Neuronal stem cell (in vitro differentiated cells): Measurements from ENCODE around the gene GGA3. TPM values are rescaled to one million over a fixed set of nuclear protein-coding genes. Genes with fewer than 3 reads are reported as not detected.
A peak's percentile ranks its signal among the peaks of the same experiment; 100 is the strongest.

Experiments
- DNase-seq: peaks from one replicate; pipeline ENCODE4 v3.0.0-alpha.2; 2013; ENCODE audit warnings: low spot score
- H2AFZ ChIP-seq: one replicate; pipeline ENCODE4 v1.6.1; 2013; ENCODE audit warnings: mild to moderate bottlenecking, low read length, inconsistent platforms
- H2AK5ac ChIP-seq: 2 replicates; pipeline ENCODE4 v1.6.1; 2013; ENCODE audit warnings: low read depth, mild to moderate bottlenecking, inconsistent platforms, low read length, moderate library complexity, mixed read lengths
- H2BK120ac ChIP-seq: 2 replicates; pipeline ENCODE4 v1.6.1; 2013; ENCODE audit warnings: low read depth, mild to moderate bottlenecking, inconsistent platforms, low read length, moderate library complexity, mixed read lengths
- H2BK12ac ChIP-seq: one replicate; pipeline ENCODE4 v1.6.1; 2013; ENCODE audit warnings: low read length, inconsistent platforms
- H2BK15ac ChIP-seq: 2 replicates; pipeline ENCODE4 v1.6.1; 2013; ENCODE audit warnings: mild to moderate bottlenecking, low read length, inconsistent platforms, mixed read lengths
- H2BK5ac ChIP-seq: one replicate; pipeline ENCODE4 v1.6.1; 2013; ENCODE audit warnings: inconsistent platforms, mild to moderate bottlenecking, low read length, moderate library complexity
- H3K14ac ChIP-seq: one replicate; pipeline ENCODE4 v1.6.1; 2013; ENCODE audit warnings: low read length, inconsistent platforms
- H3K18ac ChIP-seq: 2 replicates; pipeline ENCODE4 v1.6.1; 2013; ENCODE audit warnings: low read length, inconsistent platforms
- H3K23ac ChIP-seq: 2 replicates; pipeline ENCODE4 v1.6.1; 2013; ENCODE audit warnings: low read depth, mild to moderate bottlenecking, mixed read lengths, low read length, inconsistent platforms; ENCODE audit not compliant: poor library complexity
- H3K27ac ChIP-seq: replicated peaks from 3 replicates; pipeline ENCODE4 v1.5.1; 2013; ENCODE audit warnings: low read length, inconsistent platforms
- H3K27me3 ChIP-seq, 3 experiments: 2 replicates each; pipeline ENCODE4 v1.6.1; 2013; ENCODE audit warnings: low read length in 3 of 3, mild to moderate bottlenecking in 2 of 3, inconsistent platforms in 1 of 3, low read depth in 1 of 3, mixed read lengths in 1 of 3, moderate library complexity in 1 of 3; ENCODE audit not compliant: control insufficient read depth in 3 of 3, insufficient read depth in 3 of 3
- H3K36me3 ChIP-seq, 2 donors: replicated peaks in 1 of 2; 2 replicates each; pipeline ENCODE4 v1.6.1; 2013; ENCODE audit warnings: low read length in 2 of 2; ENCODE audit not compliant: control insufficient read depth in 2 of 2, insufficient read depth in 2 of 2
- H3K4ac ChIP-seq: 2 replicates; pipeline ENCODE4 v1.6.1; 2013; ENCODE audit warnings: inconsistent platforms, mild to moderate bottlenecking, low read length, moderate library complexity
- H3K4me1 ChIP-seq, 2 donors: 1 replicate in 1 of 2; 2 replicates in 1 of 2; pipeline ENCODE4 v1.6.1; 2013; ENCODE audit warnings: low read length in 2 of 2, low read depth in 1 of 2; ENCODE audit not compliant: control insufficient read depth in 2 of 2, insufficient read depth in 1 of 2
- H3K4me2 ChIP-seq: one replicate; pipeline ENCODE4 v1.6.1; 2013; ENCODE audit warnings: mild to moderate bottlenecking, low read length, inconsistent platforms; ENCODE audit not compliant: insufficient read depth, poor library complexity, severe bottlenecking
- H3K4me3 ChIP-seq, 2 donors: 2 replicates each; pipeline ENCODE4 v1.5.1; 2013; ENCODE audit warnings: low read length in 2 of 2, mild to moderate bottlenecking in 2 of 2, inconsistent platforms in 1 of 2, moderate library complexity in 1 of 2
- H3K79me1 ChIP-seq: one replicate; pipeline ENCODE4 v1.6.1; 2013; ENCODE audit warnings: low read depth, mild to moderate bottlenecking, inconsistent platforms, low read length, moderate library complexity
- H3K9ac ChIP-seq: one replicate; pipeline ENCODE4 v1.6.1; 2013; ENCODE audit warnings: mild to moderate bottlenecking, low read depth, low read length, inconsistent platforms; ENCODE audit not compliant: poor library complexity
- H3K9me3 ChIP-seq, 2 donors: replicated peaks in 1 of 2; 2 replicates each; pipeline versions ENCODE3 to v1.6.1; 2013; ENCODE audit warnings: low read length in 2 of 2, mild to moderate bottlenecking in 2 of 2, inconsistent platforms in 1 of 2, low read depth in 1 of 2, mixed read lengths in 1 of 2, moderate library complexity in 1 of 2; ENCODE audit not compliant: control insufficient read depth in 2 of 2, insufficient read depth in 1 of 2
- H4K8ac ChIP-seq: one replicate; pipeline ENCODE4 v1.6.1; 2013; ENCODE audit warnings: low read depth, mild to moderate bottlenecking, inconsistent platforms, low read length, moderate library complexity
- H4K91ac ChIP-seq: one replicate; pipeline ENCODE4 v1.6.1; 2013; ENCODE audit warnings: low read length, low read depth, mild to moderate bottlenecking, inconsistent platforms; ENCODE audit not compliant: poor library complexity
- WGBS, 2 donors: extraction: QIAGEN DNeasy Blood & Tissue Kit; methylation state at CpG; one replicate each; pipeline ENCODE4 v1.1.7; 2013; ENCODE audit warnings: missing lambda C conversion rate in 2 of 2, mixed read lengths in 1 of 2; ENCODE audit not compliant: insufficient read length in 2 of 2, insufficient replicate concordance in 1 of 2; ENCODE audit errors: extremely low coverage in 2 of 2; 5-methylcytosine and 5-hydroxymethylcytosine counted together
- polyA plus RNA-seq, 2 experiments: library from polyadenylated mRNA; stranded (reverse); fragments of 200-250 nt; gene quantifications; one replicate each; pipeline ENCODE4 v1.2.3, GENCODE V29; 2013

GGA3 gene
- polyA plus RNA-seq (2013, experiment 1 of 2) = 32.9 TPM
- polyA plus RNA-seq (2013, experiment 2 of 2) = 31.7 TPM

DNA sequence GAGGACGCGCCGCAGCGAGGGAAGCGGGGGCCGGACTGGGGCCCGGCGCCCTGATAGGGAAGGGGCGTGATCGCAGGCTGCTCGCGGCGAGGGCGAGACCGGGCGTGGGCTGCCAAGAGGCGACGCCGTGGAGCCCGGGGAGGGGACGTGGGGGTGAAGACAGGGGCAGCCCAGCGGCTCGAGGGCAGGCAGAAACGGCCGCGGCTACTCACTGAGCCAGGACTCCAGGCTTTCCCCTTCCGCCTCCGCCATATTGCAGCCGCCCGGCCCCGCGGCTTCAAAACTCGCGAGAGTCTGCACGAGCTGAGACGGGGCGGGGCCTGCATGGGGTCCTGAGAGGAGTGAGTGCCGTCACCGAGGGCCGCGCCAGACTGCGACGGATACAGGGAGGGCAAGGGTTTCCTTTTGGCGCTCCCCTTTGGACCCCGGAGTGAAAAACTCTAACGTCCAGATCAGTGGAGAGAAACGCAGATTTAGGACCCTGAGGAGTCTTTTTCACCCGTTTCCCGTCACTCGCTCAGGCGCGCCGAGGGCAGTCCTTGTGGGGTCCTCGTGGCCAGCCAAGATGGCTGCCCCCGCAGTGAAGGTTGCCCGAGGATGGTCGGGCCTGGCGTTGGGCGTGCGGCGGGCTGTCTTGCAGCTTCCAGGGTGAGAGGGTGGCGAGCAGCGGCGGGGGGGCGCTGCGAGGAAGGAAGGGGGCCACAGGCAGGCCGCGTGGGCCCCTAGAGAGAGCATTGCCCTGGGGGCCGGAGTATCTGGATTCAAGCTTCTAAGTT, at the start of gene GGA3, which contains the start of gene MRPS7:
Gene GGA3 (minus strand): TSS at position 271 of the 776 bp plus-strand sequence. CDS start 19 bp downstream, at position 252.
Gene MRPS7 (plus strand): TSS at position 544 of the 776 bp plus-strand sequence. CDS start 22 bp downstream, at position 566.
- peak within 1 kb of the TSS; percentile 66 for H3K27ac ChIP-seq
- peak within 1 kb of the TSS; percentile 97 for H4K8ac ChIP-seq
- peak within 1 kb of the TSS; percentile 97 for H3K18ac ChIP-seq
- H3K9ac ChIP-seq = peak within 1 kb of the TSS; percentile 100
- peak within 1 kb of the TSS; percentile 85 for H3K4ac ChIP-seq
- peak within 1 kb of the TSS; percentile 64 for H2AK5ac ChIP-seq
- peak within 1 kb of the TSS; percentile 40 for H2BK15ac ChIP-seq
- no peak within 1 kb of the TSS for H2BK12ac ChIP-seq
- DNase-seq = peak; percentile 96
- peak within 1 kb of the TSS; percentile 95 for H2BK5ac ChIP-seq
- peak within 1 kb of the TSS; percentile 63 for H3K14ac ChIP-seq
- peaks cover 7 to 12% of the 10 kb centered on the region in 2 donors for H3K4me1 ChIP-seq
- WGBS, 2 donors = no CpG with 5 or more reads among the region's 69 CpGs
- no peak within 1 kb of the TSS for H4K91ac ChIP-seq
- H3K36me3 ChIP-seq = peaks cover 21 to 40% of the 10 kb centered on the region in 2 donors
- peak within 1 kb of the TSS; percentile 96 for H3K4me2 ChIP-seq
- peak within 1 kb of the TSS; percentile 68 for H2BK120ac ChIP-seq
- no peaks in the 10 kb centered on the region for H3K9me3 ChIP-seq
- H3K23ac ChIP-seq = peak within 1 kb of the TSS; percentile 98
- no peaks in the 10 kb centered on the region for H3K27me3 ChIP-seq
- peak within 1 kb of the TSS; percentile 95 to 97 for H3K4me3 ChIP-seq
- peak within 1 kb of the TSS; percentile 94 for H2AFZ ChIP-seq
- H3K79me1 ChIP-seq = peaks cover 18% of the 10 kb centered on the region

DNA sequence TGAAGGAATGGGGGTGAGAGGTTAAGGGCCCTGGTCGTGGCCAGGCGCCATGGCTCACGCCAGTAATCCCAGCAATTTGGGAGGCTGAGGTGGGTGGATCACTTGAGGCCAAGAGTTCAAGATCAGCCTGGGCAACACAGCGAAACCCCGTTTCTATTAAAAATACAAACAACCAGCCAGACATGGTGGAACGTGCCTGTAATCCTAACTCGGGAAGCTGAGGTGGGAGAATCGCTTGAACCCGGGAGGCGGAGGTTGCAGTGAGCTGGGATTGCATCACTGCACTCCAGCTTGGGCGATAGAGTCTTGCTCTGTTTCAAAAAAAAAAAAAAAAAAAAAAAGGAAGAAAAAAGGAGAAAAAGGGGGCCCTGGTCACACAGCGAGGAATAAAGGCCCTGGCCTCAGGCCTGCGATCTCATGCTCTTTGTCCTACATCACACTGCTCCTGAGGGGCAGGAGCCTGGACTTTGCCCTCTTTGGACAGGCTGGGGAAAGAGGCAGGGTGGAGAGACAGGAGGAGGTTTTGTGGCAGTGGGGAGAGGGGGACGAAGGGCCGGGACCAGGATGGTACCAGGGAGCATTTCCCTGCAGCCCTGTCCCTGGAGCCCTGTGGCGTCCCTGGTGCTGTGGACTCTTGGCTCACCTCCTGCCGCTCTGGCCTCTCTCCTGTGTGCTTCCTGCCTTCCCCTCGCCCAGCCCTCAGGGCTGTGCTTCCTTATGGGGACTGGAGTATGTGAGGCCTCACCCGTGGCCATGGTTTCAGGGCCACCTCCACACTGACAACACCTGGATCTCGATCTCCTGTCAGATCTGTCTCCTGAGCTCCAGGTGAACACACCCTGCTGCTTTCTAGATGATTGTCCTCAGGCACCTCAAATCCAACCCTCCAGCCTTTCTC, 47.6 kb upstream of the GGA3 start:
- H3K4me1 ChIP-seq = no peaks in the 10 kb centered on the region
- no peak overlapping the region for H2BK12ac ChIP-seq
- no CpG with 5 or more reads among the region's 20 CpGs for WGBS, 2 donors
- no peak overlapping the region for H4K91ac ChIP-seq
- H3K27ac ChIP-seq = no peak overlapping the region
- H3K4me2 ChIP-seq = no peak overlapping the region
- H3K9ac ChIP-seq = no peak overlapping the region
- no peaks in the 10 kb centered on the region for H3K9me3 ChIP-seq
- H3K23ac ChIP-seq = peak overlapping the region; percentile 89
- peak overlapping the region; percentile 23 for H4K8ac ChIP-seq
- H2BK15ac ChIP-seq = no peak overlapping the region
- H3K4me3 ChIP-seq = no peak overlapping the region
- no peak overlapping the region for H3K18ac ChIP-seq
- no peak overlapping the region for H2BK5ac ChIP-seq
- H3K79me1 ChIP-seq = no peaks in the 10 kb centered on the region
- peak overlapping the region; percentile 56 for H2AK5ac ChIP-seq
- H3K4ac ChIP-seq = no peak overlapping the region
- peak overlapping the region; percentile 71 for H2AFZ ChIP-seq
- H3K36me3 ChIP-seq = no peaks in the 10 kb centered on the region
- no peak for DNase-seq
- no peak overlapping the region for H2BK120ac ChIP-seq
- H3K27me3 ChIP-seq = no peaks in the 10 kb centered on the region
- peak overlapping the region; percentile 63 for H3K14ac ChIP-seq

- Histone ChIP-seq H3K4me3 (no peak overlapping the region), H3K4ac (no peak overlapping the region), H3K27ac (no peak overlapping the region)
Observed at GRCh38 chr17:75307957-75308731, 46.7 kb upstream of the GGA3 start.

More at GRCh38 chr17:75307957-75308731, 46.7 kb upstream of the GGA3 start:
- H3K18ac ChIP-seq = no peak overlapping the region
- no peak overlapping the region for H3K14ac ChIP-seq
- no peak overlapping the region for H2BK120ac ChIP-seq
- no peak overlapping the region for H2BK12ac ChIP-seq
- H3K4me2 ChIP-seq = no peak overlapping the region
- no peaks in the 10 kb centered on the region for H3K27me3 ChIP-seq
- H3K36me3 ChIP-seq = no peaks in the 10 kb centered on the region
- H3K9me3 ChIP-seq = no peaks in the 10 kb centered on the region
- no peak for DNase-seq
- peak overlapping the region; percentile 71 for H2AFZ ChIP-seq
- no peak overlapping the region for H4K8ac ChIP-seq
- H2BK15ac ChIP-seq = no peak overlapping the region
- no peaks in the 10 kb centered on the region for H3K79me1 ChIP-seq
- H3K23ac ChIP-seq = no peak overlapping the region
- H3K4me1 ChIP-seq = no peaks in the 10 kb centered on the region
- H3K9ac ChIP-seq = no peak overlapping the region
- no peak overlapping the region for H4K91ac ChIP-seq
- no peak overlapping the region for H2BK5ac ChIP-seq
- no peak overlapping the region for H2AK5ac ChIP-seq
- no CpG with 5 or more reads among the region's 13 CpGs for WGBS, 2 donors
